K562 (cell line): Measurements from ENCODE around the gene CRIP1. TPM values are rescaled to one million over a fixed set of nuclear protein-coding genes. Genes with fewer than 3 reads are reported as not detected.

ENCODE experiments used
- ATF1 ChIP-seq, 2 experiments: fragments of 450-650 bp in 1 of 2; IDR thresholded peaks; 2 replicates each; pipeline ENCODE4 v1.6.1; 2016; ENCODE audit warnings: missing compliant biosample characterization in 1 of 2, missing genetic modification characterization in 1 of 2
- CBX2 ChIP-seq: fragments of 200-600 bp; sonication (generic); IDR thresholded peaks from one replicate; pipeline ENCODE4 v1.6.1; 2012; ENCODE audit warnings: mild to moderate bottlenecking, low read length, inconsistent platforms; ENCODE audit not compliant: insufficient read depth, poor library complexity, severe bottlenecking
- COPS2 ChIP-seq: fragments of 450-650 bp; conservative IDR thresholded peaks from 2 replicates; pipeline ENCODE4 v1.6.1; 2016; ENCODE audit warnings: mild to moderate bottlenecking, moderate library complexity
- E4F1 ChIP-seq: fragments of 250-450 bp; sonication (Bioruptor Pico); IDR thresholded peaks from 2 replicates; pipeline ENCODE4 v1.5.0; 2021; ENCODE audit warnings: mild to moderate bottlenecking, borderline replicate concordance
- HMGN3 ChIP-seq: IDR thresholded peaks from 2 replicates; pipeline ENCODE4 v1.6.1; 2011; ENCODE audit warnings: borderline replicate concordance, low read depth, mild to moderate bottlenecking, mixed read lengths, low read length; ENCODE audit not compliant: insufficient read length; ENCODE audit errors: extremely low read depth
- MEIS2 ChIP-seq: fragments of 450-650 bp; IDR thresholded peaks from 2 replicates; pipeline ENCODE4 v1.6.1; 2014; ENCODE audit warnings: mild to moderate bottlenecking; ENCODE audit not compliant: partially characterized antibody
- NRF1 ChIP-seq, 2 experiments: fragments of 450-650 bp; IDR thresholded peaks in 1 of 2; conservative IDR thresholded peaks in 1 of 2; 2 replicates each; pipeline ENCODE4 v1.6.1; 2014; ENCODE audit warnings: mild to moderate bottlenecking in 2 of 2
- OTX1 ChIP-seq: fragments of 450-650 bp; formaldehyde crosslinking; IDR thresholded peaks from 2 replicates; pipeline ENCODE4 v1.4.0; 2022; ENCODE audit warnings: mild to moderate bottlenecking
- PRMT5 ChIP-seq: sonication (generic); formaldehyde crosslinking; IDR thresholded peaks from 2 replicates; pipeline ENCODE4 v1.5.0; 2020; ENCODE audit warnings: missing genetic modification reagents
- RB1 ChIP-seq: fragments of 450-650 bp; IDR thresholded peaks from 2 replicates; pipeline ENCODE4 v1.6.1; 2017; ENCODE audit warnings: low read depth, mild to moderate bottlenecking
- SMC3 ChIP-seq: conservative IDR thresholded peaks from 2 replicates; pipeline ENCODE4 v1.6.1; 2011; ENCODE audit warnings: low read depth, low read length, improper control_type of control experiment; ENCODE audit not compliant: insufficient read depth
- SRSF1 ChIP-seq: fragments of 200-400 bp; formaldehyde crosslinking; IDR thresholded peaks from 2 replicates; pipeline ENCODE4 v1.6.1; 2017; ENCODE audit warnings: mild to moderate bottlenecking, low read depth, low read length, moderate library complexity
- YY1 ChIP-seq, 3 experiments: IDR thresholded peaks; 2 replicates each; pipeline ENCODE4 v1.6.1; 2011; ENCODE audit warnings: low read length in 2 of 3, mild to moderate bottlenecking in 2 of 3, moderate library complexity in 2 of 3, borderline replicate concordance in 1 of 3, control low read depth in 1 of 3, low read depth in 1 of 3; ENCODE audit not compliant: insufficient read depth in 3 of 3, insufficient replicate concordance in 2 of 3, control insufficient read depth in 1 of 3, insufficient read length in 1 of 3; ENCODE audit errors: extremely low read depth in 1 of 3
- ZNF23 ChIP-seq: fragments of 250-450 bp; sonication (Bioruptor Pico); IDR thresholded peaks from 2 replicates; pipeline ENCODE4 v1.4.0; 2020; ENCODE audit warnings: mild to moderate bottlenecking
- ZNF41 ChIP-seq: fragments of 250-450 bp; sonication (Bioruptor Pico); conservative IDR thresholded peaks from 2 replicates; pipeline ENCODE4 v1.4.0; 2020; ENCODE audit warnings: mild to moderate bottlenecking
- ZNF699 ChIP-seq: fragments of 250-450 bp; sonication (Bioruptor Pico); IDR thresholded peaks from 2 replicates; pipeline ENCODE4 v1.8.0; 2021; ENCODE audit warnings: mild to moderate bottlenecking, moderate library complexity; ENCODE audit not compliant: insufficient replicate concordance
- polyA plus RNA-seq, 8 experiments: library from polyadenylated mRNA; depleted of rRNA in 4 of 8; stranded (reverse) in 5 of 8; unstranded in 3 of 8; fragments of >200 nt; fragmentation: Nextera tagmentation in 2 of 8; fragmentation: Illumina TruSeq in 1 of 8; extraction: Ambion mirVana in 2 of 8; extraction: Trizol in 1 of 8; gene quantifications; 2 replicates each; pipeline versions ENCODE4 v1.2.1 to v1.2.3, GENCODE V29; 2011 to 2014; ENCODE audit warnings: inconsistent platforms in 1 of 8, missing spikeins in 1 of 8
- total RNA-seq, 7 experiments: library from RNA; depleted of rRNA in 6 of 7; stranded (reverse); fragments of >200 nt in 6 of 7; fragmentation: Illumina TruSeq in 2 of 7; extraction: Trizol in 2 of 7; gene quantifications; 2 replicates each; pipeline versions ENCODE4 v1.2.1 to v1.2.3, GENCODE V29; 2011 to 2021; ENCODE audit warnings: low replicate concordance in 1 of 7
- TF ChIP-seq, protein P1 (sequence below): fragments of 250-450 bp; sonication (Bioruptor Pico); IDR thresholded peaks from 2 replicates; pipeline ENCODE4 v1.4.0; 2020

CRIP1 gene
- total and polyA plus RNA-seq, 9 of the 15 experiments (the other 6 are each of a cell fraction or from before 2014, with no cell fraction given) = 0.11 to 0.58 (median 0.14) TPM; not detected in 6

DNA sequence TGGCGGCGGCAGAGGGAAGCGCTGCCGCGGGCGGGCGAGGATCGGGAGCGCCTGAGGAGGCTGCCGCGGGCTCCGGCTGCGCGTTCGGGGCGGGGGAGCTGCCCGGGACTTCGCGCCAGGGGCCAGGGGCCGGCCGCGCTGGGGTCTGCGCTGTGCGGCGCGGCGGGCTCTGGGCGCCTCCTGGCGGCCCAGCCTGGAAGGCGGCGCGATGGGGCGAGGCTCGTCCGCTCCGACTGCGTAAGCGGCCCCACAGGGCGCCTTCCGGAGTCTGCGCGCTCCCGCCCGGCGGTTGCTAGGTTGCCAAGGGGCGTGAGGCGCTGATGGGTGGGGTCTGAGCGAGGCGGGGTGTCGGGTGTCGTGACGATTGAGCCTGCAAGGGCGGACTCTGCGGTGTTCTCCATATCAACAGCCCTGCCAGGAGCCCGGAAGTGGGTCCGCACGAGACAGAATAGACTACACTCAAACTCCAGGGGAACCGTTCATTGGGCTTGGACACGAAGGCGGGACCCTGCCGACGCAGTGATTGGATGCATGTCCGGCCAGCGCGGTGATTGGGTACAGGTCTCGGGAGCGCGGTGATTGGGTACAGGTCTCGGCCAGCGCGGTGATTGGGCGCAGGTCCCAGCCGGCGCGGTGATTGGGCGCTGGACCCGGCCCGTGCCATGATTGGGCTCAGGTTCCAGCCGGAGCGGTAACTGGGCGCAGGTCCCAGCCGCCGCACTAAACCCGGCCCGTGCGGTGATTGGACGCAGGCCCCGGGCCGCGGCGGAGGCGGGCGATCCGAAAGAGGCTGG is 4.1 kb downstream of the CRIP1 start, which contains the start of gene TEDC1 (continued):
- TF ChIP-seq OTX1 (CRISPR knock-in tag) (0 out of 2 replicates have a peak, but pooled peaks have one; percentile 57), HMGN3 (peak; percentile 84), SMC3 (peak; percentile 52; the same call in 1 of the 2 replicates), ATF1 (CRISPR knock-in tag; IDR thresholded peaks at IDR 0.05) (no peak), ATF1 (tag; IDR thresholded peaks at IDR 0.05) (peak; percentile 92), RB1 (peak; percentile 91; the same call in 1 of the 2 replicates), COPS2 (no peak), E4F1 (CRISPR knock-in tag) (no peak), MEIS2 (peak; percentile 68), ZNF41 (no peak), CBX2 (no peak), SRSF1 (no peak), PRMT5 (CRISPR knock-in tag) (no peak), NRF1 (conservative IDR thresholded peaks at IDR 0.05 in 1 of 2, IDR thresholded peaks at IDR 0.05 in 1 of 2) (peak; percentile 92 to 93), ZNF23 (CRISPR knock-in tag) (no peak), ZNF699 (CRISPR knock-in tag) (no peak), YY1 (IDR thresholded peaks at IDR 0.05; ENCODE audit: borderline replicate concordance in 1 of 3, control insufficient read depth in 1 of 3, extremely low read depth in 1 of 3, insufficient read depth in 3 of 3, insufficient read length in 1 of 3, insufficient replicate concordance in 2 of 3, low read depth in 1 of 3, low read length in 2 of 3) (peak in 2 of 3 experiments; percentile 4 to 25)
- TF ChIP-seq, protein P1, sequence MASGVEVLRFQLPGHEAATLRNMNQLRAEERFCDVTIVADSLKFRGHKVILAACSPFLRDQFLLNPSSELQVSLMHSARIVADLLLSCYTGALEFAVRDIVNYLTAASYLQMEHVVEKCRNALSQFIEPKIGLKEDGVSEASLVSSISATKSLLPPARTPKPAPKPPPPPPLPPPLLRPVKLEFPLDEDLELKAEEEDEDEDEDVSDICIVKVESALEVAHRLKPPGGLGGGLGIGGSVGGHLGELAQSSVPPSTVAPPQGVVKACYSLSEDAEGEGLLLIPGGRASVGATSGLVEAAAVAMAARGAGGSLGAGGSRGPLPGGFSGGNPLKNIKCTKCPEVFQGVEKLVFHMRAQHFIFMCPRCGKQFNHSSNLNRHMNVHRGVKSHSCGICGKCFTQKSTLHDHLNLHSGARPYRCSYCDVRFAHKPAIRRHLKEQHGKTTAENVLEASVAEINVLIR (CRISPR knock-in tag) = 0 out of 2 replicates have a peak, but pooled peaks have one; percentile 30
